Right forelimb (tissue), 1 donor: ENCODE data around the gene OR51Q1.

ENCODE experiments used
- DNase-seq: peaks from one replicate; pipeline ENCODE4 v3.0.0-alpha.2; 2018

OR51Q1 gene

DNA sequence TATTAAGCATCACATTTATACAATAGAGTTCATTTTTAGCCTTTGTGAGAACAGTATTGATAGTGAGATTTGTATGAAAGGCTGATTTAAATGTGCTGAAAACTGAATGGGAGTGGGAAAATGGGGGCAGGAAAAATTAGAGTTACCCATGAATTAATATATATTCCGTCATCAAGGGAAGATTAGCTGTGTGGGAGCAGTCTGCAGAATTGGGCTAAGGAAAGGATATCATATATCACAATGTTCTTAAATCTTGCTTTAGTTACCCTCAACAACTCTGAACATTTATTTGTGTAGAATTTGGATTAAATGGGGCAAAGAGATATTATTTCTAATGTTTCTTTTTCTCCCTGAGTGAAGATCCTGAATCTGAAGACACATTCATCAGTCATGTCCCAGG is at the start of gene OR51Q1:
Gene OR51Q1 (plus strand): TSS at position 301 of the 400 bp plus-strand sequence. CDS start 90 bp downstream, at position 391.
- DNase-seq: no peak

- DNase-seq: peak; percentile 47
Measured at GRCh38 chr11:5380740-5381342, 41.1 kb upstream of the OR51Q1 start.

DNA sequence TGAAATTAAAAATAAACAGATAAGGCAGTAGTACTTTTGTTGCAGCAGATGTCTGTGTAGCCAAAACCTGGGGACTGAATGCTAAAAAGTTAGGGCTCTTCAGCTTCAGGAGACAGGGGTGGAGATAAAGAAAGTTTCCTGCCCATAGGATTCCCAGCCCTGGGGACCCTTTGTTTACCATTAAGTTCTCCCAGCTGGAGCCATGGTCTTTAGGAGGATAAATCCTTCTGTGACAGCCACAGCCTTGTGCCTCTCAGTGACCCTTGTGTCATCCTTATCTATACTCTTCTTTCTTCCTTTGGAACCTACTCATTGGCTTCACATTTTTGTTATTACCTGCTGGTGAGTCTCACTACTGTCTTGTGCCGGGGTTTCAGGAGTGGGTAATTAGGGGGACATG is 38.3 kb upstream of the OR51Q1 start, which contains the start of gene OR51M1:
Gene OR51M1 (plus strand): TSS at position 237 of the 400 bp plus-strand sequence. CDS start 5,587 bp downstream, outside the sequence.
- no peak for DNase-seq

DNA sequence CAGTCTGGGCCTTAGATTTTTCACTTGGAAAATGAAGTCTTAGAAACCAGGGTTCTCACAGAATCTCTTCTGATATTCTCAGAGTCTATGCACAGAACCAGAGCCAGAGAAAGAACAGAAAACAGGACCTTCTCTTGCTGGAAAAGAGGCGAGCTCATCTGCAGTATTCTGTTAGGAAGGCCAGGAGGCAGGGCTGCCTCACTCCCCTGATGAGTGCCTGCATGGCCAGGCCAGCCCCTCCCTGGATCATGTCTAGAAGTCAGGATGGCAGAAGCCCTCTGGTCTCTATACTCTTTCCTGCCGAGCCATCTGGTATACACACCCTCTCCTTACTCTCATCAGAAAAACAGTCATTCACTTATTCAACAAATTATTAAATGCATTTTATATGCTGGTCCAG is 37.6 kb upstream of the OR51Q1 start:
- DNase-seq: no peak

GRCh38 chr11:5390210-5390609 is 31.7 kb upstream of the OR51Q1 start:
- no peak for DNase-seq

GRCh38 chr11:5394091-5394490 is 27.8 kb upstream of the OR51Q1 start:
- DNase-seq: no peak

DNA sequence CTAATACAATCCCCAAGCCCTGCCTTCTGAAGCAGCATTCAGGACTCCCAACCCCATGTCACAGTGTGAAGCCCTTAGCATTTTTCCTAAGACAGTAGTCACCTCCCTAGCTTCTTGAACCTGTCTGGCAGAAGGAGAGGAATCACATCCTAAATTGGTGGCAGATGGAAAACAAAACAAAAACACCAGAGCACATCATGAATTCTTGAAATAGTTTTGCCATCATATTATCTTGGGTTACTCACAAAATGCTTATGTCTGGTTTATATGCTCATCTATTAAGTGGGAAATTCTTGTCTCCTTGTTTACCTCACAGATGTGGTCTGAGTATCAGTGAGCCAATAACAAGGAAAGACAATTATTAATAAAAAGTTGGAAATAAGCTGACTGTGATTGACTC is 23.0 kb upstream of the OR51Q1 start:
- no peak for DNase-seq

GRCh38 chr11:5405173-5405572 is 16.7 kb upstream of the OR51Q1 start:
- DNase-seq: no peak

DNA sequence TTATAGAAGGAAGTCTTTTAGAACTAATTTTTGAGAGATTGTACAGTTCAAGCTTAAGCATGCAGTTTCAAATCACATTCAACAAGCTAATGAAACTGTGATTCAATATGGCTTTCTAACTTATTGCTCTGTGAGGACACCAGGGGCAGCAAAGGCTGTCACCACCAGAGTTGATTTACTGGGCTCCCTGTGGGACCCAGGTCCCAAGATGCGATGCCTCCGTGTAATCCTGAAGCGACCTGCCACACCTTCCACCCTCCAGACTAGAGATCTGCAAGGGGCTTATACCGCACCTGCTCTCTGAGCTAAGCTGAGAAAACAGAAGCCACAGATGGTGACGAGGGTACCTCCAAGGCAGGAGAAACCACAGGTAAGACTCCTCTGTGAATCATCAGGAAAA is 918 bp upstream of the OR51Q1 start:
- DNase-seq: no peak

GRCh38 chr11:5423131-5423530 is 1.2 kb downstream of the OR51Q1 start:
- no peak for DNase-seq

DNA sequence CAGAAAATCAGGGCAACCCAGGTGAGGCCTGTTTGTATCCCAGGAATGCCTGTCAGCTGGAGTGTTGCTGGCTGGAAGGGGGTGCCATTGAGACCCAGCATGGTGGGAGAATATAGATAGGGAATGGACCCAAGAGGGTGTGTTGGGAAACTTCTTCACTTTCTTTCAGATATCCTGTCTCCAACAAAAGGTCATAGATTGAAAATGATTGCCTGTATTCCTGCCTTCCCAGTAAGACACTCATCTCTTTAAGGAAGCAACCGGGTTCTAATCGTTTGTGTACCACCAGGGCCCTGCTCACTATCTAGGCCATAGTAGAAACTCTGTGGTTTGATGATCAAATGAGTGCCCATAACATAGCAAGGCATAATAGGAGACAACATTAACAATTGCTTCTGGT is 19.5 kb downstream of the OR51Q1 start, which contains the start of gene OR51I1:
Gene OR51I1 (minus strand): TSS at position 101 of the 400 bp plus-strand sequence. CDS start 0 bp downstream, at position 101.
- no peak for DNase-seq

- DNase-seq: no peak
Measured at GRCh38 chr11:5443835-5444393, 22.0 kb downstream of the OR51Q1 start.

DNA sequence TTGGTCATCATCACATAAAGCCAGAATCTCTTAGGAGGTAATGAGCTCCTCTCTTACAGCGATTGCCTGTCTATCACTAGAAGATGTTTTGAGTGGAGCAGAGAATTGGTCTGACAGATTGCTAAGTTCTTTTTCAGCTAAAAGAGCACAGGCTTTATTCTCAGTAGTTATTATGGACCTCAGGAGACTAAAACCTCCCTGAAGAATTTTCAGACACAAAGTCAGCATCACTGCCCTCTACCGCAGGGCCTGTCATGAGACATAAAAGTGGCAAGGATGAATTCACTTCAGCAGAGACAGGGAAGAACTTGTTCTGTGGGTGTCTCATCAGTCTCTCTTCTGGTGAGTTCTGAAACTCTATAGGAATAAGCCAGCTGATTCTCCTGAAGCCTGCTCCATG is 27.1 kb downstream of the OR51Q1 start, which contains the start of gene OR51I2:
Gene OR51I2 (plus strand): TSS at position 301 of the 400 bp plus-strand sequence. CDS start 4,166 bp downstream, outside the sequence.
- no peak for DNase-seq

DNA sequence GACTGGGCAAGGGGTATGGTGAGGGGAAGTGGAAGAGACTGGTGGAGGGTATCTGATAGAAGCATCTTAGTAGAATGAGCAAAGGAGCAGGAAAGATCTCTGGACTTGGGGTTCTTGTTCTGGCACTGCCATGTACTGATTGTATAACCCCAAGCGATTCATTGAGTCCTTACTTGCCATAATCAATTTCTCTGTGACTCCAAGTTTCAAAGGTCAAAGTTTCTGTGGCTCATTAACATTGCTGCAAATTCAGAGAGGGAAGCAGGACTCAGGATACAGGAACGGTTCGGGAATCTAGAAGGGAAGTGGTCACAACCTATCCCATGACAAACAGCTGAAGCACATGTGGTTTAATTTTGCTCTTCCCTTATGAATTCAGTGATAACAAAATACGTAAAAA is 27.5 kb downstream of the OR51Q1 start:
- DNase-seq: no peak

GRCh38 chr11:5460983-5461621 is 39.2 kb downstream of the OR51Q1 start:
- no peak for DNase-seq

GRCh38 chr11:5467527-5467926 is 45.6 kb downstream of the OR51Q1 start:
- DNase-seq: no peak
